ENCODE results near the gene UNC93A.
"Not testable (repeated sequence)": the region's sequence is repeated elsewhere in the genome, so short reads cannot be mapped to it uniquely, and the experiment has no call there.

Gene UNC93A

DNA sequence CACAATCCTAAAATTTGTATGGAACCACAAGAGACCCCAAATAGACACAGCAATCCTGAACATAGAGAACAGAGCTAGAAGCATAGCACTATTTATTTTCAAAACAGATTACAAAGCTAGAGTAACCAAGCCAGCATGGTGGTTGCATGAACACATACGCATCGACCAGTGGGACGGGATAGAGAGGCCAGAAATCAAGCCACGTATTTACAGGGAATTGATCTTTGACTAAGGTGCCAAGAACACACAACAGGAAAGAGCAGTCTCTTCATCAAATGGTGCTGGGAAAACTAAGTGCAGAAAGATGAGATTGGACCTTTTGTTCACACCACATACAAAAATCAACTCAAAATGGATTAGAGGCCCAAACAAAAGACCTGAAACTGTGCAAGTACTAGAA, 54.8 kb downstream of the UNC93A start:
- no peak for DNase-seq

DNA sequence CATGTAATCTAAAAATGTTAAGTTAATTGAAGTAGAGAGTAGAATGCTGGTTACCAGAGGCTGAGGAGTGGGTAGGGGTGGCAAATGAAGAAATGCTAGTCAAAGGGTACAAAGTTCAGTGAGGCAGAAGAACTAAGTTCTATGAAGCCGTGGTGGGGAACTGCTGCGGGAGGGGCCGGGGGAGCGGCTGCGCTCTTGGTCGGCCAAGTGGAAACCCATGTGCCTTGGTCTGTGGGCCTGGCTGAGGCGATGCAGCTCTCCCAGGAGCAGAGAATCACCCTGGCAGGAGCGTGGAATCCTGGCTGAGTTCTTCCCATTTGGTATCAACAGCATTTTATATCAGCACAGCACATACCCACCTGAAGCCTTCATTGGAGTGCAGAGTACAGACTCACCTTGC, 56.1 kb downstream of the UNC93A start:
- no peak for DNase-seq

DNA sequence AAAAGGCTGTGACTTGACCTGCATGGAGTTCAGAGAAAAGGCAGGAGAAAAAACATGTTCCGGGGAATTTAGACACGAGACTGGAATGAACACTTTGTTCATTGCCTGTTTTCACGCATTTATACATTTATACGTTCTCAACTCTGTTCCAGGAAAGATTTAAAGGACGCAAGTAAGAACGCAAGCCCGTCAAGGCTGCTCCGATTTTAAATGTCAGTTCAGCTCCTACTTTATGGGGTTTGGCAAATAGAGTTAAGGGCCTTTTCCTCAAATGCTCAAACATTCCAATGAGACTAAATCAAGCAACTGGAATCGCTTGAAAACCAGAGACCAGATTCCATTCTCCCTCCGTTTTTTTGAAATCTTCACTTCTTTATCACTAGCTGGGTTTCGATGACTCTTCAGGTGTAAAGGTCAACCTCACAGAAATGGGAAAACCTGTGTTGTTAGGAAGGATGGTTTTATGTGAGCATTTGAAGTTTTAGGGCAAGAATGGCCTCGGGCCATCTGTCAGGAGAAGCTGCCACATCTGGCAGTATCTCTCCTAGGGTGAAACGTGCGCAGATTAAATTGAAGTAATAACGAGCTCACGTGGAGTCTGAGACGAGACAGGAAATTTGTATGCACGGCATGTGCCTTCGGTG, 58.6 kb downstream of the UNC93A start:
- DNase-seq = no peak

DNA sequence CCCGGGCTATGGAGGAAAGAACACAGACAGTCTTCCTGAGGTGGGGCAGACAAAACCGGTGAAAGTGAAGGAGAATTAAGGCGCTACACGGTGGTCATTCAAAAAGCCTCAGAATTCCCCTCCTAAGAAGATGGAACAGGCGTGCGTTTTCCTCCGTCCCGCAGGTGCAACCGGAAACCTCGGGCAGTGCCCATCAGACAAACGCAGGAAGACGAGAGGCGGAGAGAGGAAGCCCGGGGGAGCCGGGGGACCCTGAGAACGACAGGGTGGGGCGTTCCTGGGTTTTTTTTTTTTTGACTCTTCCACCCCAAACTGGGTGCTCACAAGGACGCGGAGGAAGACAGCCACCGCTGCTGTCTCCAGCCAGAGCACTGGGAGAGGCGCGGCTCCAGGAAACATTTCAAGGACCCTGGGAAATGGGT, 59.2 kb downstream of the UNC93A start:
- no peak for DNase-seq

DNA sequence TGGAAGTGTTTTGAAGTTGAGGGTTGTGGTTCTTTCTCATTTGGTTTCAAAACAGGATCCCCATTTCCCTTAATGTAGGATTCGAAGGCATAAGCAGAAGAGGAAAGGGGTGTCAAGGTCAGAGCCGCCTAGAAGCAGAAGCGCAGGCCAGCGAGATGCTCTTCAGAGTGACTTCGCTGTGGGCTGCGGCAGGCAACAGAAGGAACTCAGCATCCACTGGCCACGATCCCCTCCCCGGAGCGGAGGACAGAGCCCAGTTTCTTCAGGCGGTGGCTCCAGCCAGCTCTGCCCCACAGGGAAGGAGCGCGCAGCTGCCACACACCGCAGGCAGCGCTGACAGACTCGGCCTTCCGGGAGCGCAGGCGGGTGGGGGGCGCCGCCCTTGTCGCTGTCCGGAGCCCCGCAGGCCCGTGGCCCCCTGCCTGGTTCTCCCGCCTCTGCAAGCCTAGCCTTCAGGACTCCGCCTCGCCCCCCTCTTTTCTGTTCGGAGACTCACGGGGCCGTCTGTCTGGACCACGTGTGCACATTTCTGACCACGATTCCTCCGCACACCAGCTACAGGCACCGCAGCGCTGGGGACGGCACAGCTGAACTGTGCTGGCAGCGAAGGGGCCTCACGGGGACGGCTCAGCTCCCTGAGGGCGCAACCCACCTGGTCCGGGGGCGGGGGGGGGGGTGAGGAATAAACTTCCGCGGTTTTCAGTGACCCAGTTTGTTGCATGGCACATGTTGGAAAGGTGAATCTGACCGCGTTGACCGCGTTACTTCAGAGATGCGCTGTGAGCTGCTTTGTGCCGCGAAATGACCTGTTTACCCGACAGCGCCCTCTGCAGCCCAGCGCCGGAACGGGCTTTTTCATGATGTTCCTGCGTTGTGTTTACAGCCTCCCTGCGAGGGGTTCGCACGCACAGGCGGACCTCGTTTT, 59.9 kb downstream of the UNC93A start:
- DNase-seq = peak in 1 of 2 donors; percentile 4

DNA sequence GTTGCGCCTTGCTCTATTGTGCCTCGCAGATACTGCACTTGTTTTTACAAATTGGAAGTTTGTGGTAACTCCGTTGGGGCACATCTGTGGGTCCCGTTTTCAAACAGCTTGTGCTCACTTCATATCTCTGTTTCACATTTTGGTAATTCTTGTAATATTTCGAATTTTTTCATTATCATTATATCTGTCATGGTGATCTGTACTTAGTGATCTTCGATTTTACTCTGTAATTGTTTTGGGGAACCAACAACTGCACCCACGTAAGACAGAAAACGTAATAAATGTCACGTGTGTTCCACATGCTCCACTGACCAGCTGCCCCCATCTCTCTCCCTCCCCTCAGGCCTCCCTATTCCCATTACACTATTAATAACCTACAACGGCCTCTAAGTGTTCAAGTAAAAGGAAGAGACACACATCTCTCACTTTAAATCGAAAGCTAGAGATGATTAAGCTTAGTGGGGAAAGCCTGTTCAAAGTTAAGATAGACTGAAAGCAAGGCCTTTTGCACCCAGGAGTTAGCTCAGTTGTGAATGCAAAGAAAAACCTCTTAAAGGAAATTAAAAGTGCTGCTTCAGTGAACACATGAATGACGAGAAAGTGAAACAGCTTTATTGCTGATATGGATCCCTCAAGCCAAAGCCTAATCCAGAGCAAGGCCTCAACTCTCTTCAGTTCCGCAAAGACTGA, 60.7 kb downstream of the UNC93A start:
- no peak for DNase-seq

DNA sequence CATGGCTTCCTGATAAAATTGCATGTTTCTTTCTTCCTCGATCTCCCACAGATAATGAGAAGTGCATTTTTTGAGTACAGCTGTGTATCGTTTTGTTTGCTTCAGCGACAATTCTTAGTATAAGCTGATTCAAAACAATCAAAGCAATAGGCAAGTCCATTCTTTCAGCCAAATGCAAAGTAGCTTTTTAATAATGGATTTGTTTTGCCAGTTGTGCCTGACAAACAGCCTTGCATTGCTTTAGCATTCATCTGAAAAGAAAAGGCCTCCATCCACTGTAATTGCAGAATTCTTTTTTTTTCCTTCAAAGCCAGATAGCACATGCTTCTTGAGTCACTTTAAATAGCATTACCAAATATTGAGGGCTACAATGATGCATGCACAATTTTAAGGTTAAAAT, 65.8 kb downstream of the UNC93A start:
- DNase-seq = no peak

DNA sequence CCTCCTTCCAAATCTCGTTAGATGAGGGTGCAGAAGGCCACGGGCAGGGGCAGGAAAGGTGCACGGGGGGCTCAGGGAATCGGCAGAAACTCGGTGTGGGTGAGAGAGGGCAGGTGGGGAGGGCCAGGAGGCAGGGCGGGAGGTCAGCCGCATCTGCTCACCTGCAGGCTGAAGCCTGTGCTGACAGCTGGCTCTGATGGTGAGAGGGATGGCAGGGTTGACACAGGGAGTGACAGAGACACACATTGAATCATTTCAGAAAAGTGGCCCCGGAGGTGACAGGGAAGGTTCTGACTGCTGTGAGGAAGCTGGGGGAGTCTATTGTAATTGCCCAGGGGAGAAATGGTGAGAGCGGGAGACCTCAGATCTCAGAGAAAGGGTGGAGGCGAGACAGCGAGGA, 67.3 kb downstream of the UNC93A start:
- DNase-seq = not testable (repeated sequence)

DNA sequence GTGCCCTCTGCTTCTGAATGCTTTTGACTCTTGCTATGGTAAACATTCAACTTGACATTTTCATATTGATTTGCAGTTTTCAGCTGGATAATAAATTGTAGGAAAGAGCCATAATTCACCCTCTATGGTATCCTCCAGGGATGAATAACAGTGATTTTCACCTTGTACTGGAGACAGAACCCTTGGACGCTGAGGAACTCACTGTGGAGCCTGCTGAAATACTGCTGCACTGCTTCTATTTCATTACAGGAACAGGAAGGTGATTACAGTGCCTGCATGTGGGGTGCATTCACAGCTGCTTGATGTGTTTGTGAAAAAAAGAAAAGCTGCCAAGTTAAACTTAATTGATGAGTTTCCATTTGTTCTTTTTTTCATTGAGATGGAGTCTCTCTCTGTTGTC, 70.1 kb downstream of the UNC93A start:
- DNase-seq = not testable (repeated sequence)
